Panc1 (cell line): ENCODE measurements around the gene PIP4P1. TPM values are rescaled to one million over a fixed set of nuclear protein-coding genes. Genes with fewer than 3 reads are reported as not detected.
"Not testable (repeated sequence)": the region's sequence is repeated elsewhere in the genome, so short reads cannot be mapped to it uniquely, and the experiment has no call there.

Experiments
- ATAC-seq: fragments of 200-7000 bp; cut with Tn5 transposase; 2 replicates; pipeline ENCODE4 v1.9.1; 2020; ENCODE audit warnings: mild to moderate bottlenecking, moderate library complexity
- BruUV-seq: library from RNA; stranded (reverse); fragments of 400-500 nt; replicated peaks from 2 replicates; lab custom pipeline; 2021; lab: Mats Ljungman, UMichigan
- CTCF ChIA-PET: fragments of 300-600 bp; sonication (Branson Sonifier 250); formaldehyde crosslinking; loops from one replicate; lab custom pipeline; 2022; ENCODE audit warnings: antibody characterized with exemption; lab: Charles Lee
- POLR2A ChIA-PET: fragments of 300-600 bp; sonication (Branson Sonifier 250); formaldehyde crosslinking; loops from one replicate; lab custom pipeline; 2022; ENCODE audit warnings: antibody characterized with exemption; lab: Charles Lee
- DNase-seq: peaks from one replicate; pipeline ENCODE4 v3.0.0-alpha.2; 2010; ENCODE audit warnings: low read depth, low spot score
- H3K27ac ChIP-seq: 2 replicates; pipeline ENCODE4 v1.5.1; 2011; ENCODE audit warnings: mild to moderate bottlenecking, low read length, inconsistent platforms
- H3K27me3 ChIP-seq: fragments of 200-500 bp; sonication (Bioruptor generic); 2 replicates; pipeline ENCODE4 v1.6.0; 2014; ENCODE audit warnings: low read length, inconsistent platforms; ENCODE audit not compliant: control insufficient read depth, insufficient read depth
- H3K36me3 ChIP-seq: fragments of 200-500 bp; sonication (Bioruptor generic); 2 replicates; pipeline ENCODE4 v1.5.1; 2014; ENCODE audit warnings: inconsistent platforms, mild to moderate bottlenecking, low read length, moderate library complexity; ENCODE audit not compliant: control insufficient read depth, insufficient read depth
- H3K4me1 ChIP-seq: 2 replicates; pipeline ENCODE4 v1.5.1; 2011; ENCODE audit warnings: inconsistent platforms, mild to moderate bottlenecking, low read length, moderate library complexity; ENCODE audit not compliant: control insufficient read depth, insufficient read depth
- H3K4me3 ChIP-seq, 2 experiments: 2 replicates each; pipeline ENCODE4 v1.5.1; 2011 to 2012; ENCODE audit warnings: low read depth in 2 of 2, low read length in 2 of 2, mild to moderate bottlenecking in 2 of 2, inconsistent platforms in 1 of 2, moderate library complexity in 1 of 2
- H3K9me3 ChIP-seq: fragments of 200-500 bp; sonication (Bioruptor generic); 2 replicates; pipeline ENCODE4 v1.5.1; 2014; ENCODE audit warnings: low read depth, mild to moderate bottlenecking, inconsistent platforms, low read length, moderate library complexity; ENCODE audit not compliant: control insufficient read depth, insufficient read depth
- POLR2AphosphoS5 ChIP-seq: IDR thresholded peaks from 2 replicates; pipeline ENCODE4 v1.6.1; 2012; ENCODE audit warnings: mild to moderate bottlenecking, low read depth, low read length, moderate library complexity
- REST ChIP-seq, 2 experiments: IDR thresholded peaks; 2 replicates each; pipeline ENCODE4 v1.6.1; 2011 to 2012; ENCODE audit warnings: low read depth in 2 of 2, control low read depth in 1 of 2, low read length in 1 of 2, mild to moderate bottlenecking in 1 of 2, moderate library complexity in 1 of 2; ENCODE audit not compliant: insufficient read depth in 1 of 2
- SIN3A ChIP-seq: IDR thresholded peaks from 2 replicates; pipeline ENCODE4 v1.6.1; 2012; ENCODE audit warnings: low read depth, mild to moderate bottlenecking, low read length, moderate library complexity, borderline replicate concordance; ENCODE audit not compliant: insufficient read depth
- TCF7L2 ChIP-seq: IDR thresholded peaks from 2 replicates; pipeline ENCODE4 v1.6.1; 2011; ENCODE audit warnings: mild to moderate bottlenecking, low read depth, low read length, inconsistent platforms
- in situ Hi-C: cut with HindIII; loops from 2 replicates; pipeline ENCODE4 v1.10.0; 2016; ENCODE audit warnings: low sequenced_read_pairs, low pct_unique_long_range_greater_than_20kb
- intact Hi-C: fragments of 100-400 bp; cut with micrococcal nuclease; formaldehyde crosslinking; loops from one replicate; pipeline ENCODE4 v1.10.0; 2022; ENCODE audit not compliant: unreplicated experiment
- total RNA-seq: library from RNA; stranded (reverse); gene quantifications from one replicate; pipeline ENCODE4 v1.2.1, GENCODE V29; 2021; ENCODE audit not compliant: unreplicated experiment
- TF ChIP-seq, protein P1 (sequence below): fragments of 450-650 bp; IDR thresholded peaks from 2 replicates; pipeline ENCODE4 v1.5.1; 2017; ENCODE audit warnings: mild to moderate bottlenecking

PIP4P1 gene
- total RNA-seq, 1 experiment from 2014 or later, result 34.8 TPM

- peak; percentile 94 for DNase-seq
- Histone ChIP-seq H3K27me3 (no peaks in the 10 kb centered on the region), H3K4me1 (peaks cover 28% of the 10 kb centered on the region), H3K4me3 (peak within 1 kb of the TSS; percentile 86 to 93), H3K27ac (peak within 1 kb of the TSS; percentile 97), H3K36me3 (peaks cover 18% of the 10 kb centered on the region), H3K9me3 (no peaks in the 10 kb centered on the region)
- no TSS peak for BruUV-seq
- intact Hi-C loops (no loop called here), in situ Hi-C loops (no loop called here)
- ChIA-PET CTCF (interaction anchor here (0.6 kb wide), 1 partner anchor 86 kb away, joined by 5 read pairs; no protein-coding TSS in a partner anchor), POLR2A (interaction anchor here (0.6 to 1.4 kb wide), 3 partner anchors 8 to 171 kb away, joined by 3 to 32 read pairs (median 4); partner anchors contain the start of gene PARP2)
- TF ChIP-seq POLR2AphosphoS5 (peak; percentile 29), SIN3A (no peak; the same call in 1 of the 2 replicates), REST (IDR thresholded peaks at IDR 0.05; ENCODE audit: insufficient read depth in 1 of 2, low read depth in 2 of 2, low read length in 1 of 2) (no peak), TCF7L2 (peak; percentile 77)
- TF ChIP-seq, protein P1, sequence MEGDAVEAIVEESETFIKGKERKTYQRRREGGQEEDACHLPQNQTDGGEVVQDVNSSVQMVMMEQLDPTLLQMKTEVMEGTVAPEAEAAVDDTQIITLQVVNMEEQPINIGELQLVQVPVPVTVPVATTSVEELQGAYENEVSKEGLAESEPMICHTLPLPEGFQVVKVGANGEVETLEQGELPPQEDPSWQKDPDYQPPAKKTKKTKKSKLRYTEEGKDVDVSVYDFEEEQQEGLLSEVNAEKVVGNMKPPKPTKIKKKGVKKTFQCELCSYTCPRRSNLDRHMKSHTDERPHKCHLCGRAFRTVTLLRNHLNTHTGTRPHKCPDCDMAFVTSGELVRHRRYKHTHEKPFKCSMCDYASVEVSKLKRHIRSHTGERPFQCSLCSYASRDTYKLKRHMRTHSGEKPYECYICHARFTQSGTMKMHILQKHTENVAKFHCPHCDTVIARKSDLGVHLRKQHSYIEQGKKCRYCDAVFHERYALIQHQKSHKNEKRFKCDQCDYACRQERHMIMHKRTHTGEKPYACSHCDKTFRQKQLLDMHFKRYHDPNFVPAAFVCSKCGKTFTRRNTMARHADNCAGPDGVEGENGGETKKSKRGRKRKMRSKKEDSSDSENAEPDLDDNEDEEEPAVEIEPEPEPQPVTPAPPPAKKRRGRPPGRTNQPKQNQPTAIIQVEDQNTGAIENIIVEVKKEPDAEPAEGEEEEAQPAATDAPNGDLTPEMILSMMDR, result no peak
- peak; percentile 90 for ATAC-seq
Measured at GRCh38 chr14:20454516-20455354, 6.5 kb downstream of the PIP4P1 start, which contains the start of the genes APEX1 and OSGEP. Gene APEX1, plus strand, starts transcription at chr14:20455226. Its CDS starts 420 bp downstream, at chr14:20455646. Gene OSGEP, minus strand, starts transcription at chr14:20454812. Its CDS starts 129 bp downstream, at chr14:20454683.

- H3K27ac ChIP-seq, H3K9me3 ChIP-seq, DNase-seq, ATAC-seq, H3K27me3 ChIP-seq, in situ Hi-C loops, BruUV-seq, intact Hi-C loops, H3K4me3 ChIP-seq, CTCF ChIA-PET: not testable (repeated sequence)
- Histone ChIP-seq H3K4me1 (peaks cover 17% of the 10 kb centered on the region), H3K36me3 (peaks cover 21% of the 10 kb centered on the region)
- POLR2A ChIA-PET, result interaction anchor here (0.6 kb wide), 1 partner anchor 29 kb away, joined by 8 read pairs; no protein-coding TSS in a partner anchor
Measured at GRCh38 chr14:20452831-20453230, 8.4 kb downstream of the PIP4P1 start.
